H9 (cell line): ENCODE results near the gene ELOVL2. TPM values are rescaled to one million over a fixed set of nuclear protein-coding genes. Genes with fewer than 3 reads are reported as not detected.

Experiments used
- DNase-seq: peaks from one replicate; pipeline ENCODE4 v3.0.0-alpha.2; 2017
- H2AFZ ChIP-seq: one replicate; pipeline ENCODE4 v1.6.1; 2013; ENCODE audit warnings: mild to moderate bottlenecking, low read length, control low read depth, moderate library complexity
- H2AK5ac ChIP-seq: 2 replicates; pipeline ENCODE4 v1.6.1; 2013; ENCODE audit warnings: low read length, control low read depth, mixed read lengths; ENCODE audit not compliant: insufficient read length
- H2BK120ac ChIP-seq: one replicate; pipeline ENCODE4 v1.6.1; 2013; ENCODE audit warnings: low read depth, mild to moderate bottlenecking, low read length, control low read depth, inconsistent platforms; ENCODE audit not compliant: poor library complexity, severe bottlenecking
- H2BK12ac ChIP-seq: 2 replicates; pipeline ENCODE4 v1.6.1; 2013; ENCODE audit warnings: low read length, control low read depth, mixed read lengths, low read depth; ENCODE audit not compliant: insufficient read length
- H2BK15ac ChIP-seq: 2 replicates; pipeline ENCODE4 v1.6.1; 2013; ENCODE audit warnings: low read depth, low read length, control low read depth
- H2BK20ac ChIP-seq: one replicate; pipeline ENCODE4 v1.6.1; 2013; ENCODE audit warnings: low read depth, mild to moderate bottlenecking, low read length, control low read depth, inconsistent platforms; ENCODE audit not compliant: poor library complexity, severe bottlenecking
- H2BK5ac ChIP-seq: 2 replicates; pipeline ENCODE4 v1.6.1; 2013; ENCODE audit warnings: low read length, control low read depth, mixed read lengths; ENCODE audit not compliant: insufficient read length
- H3K14ac ChIP-seq: 2 replicates; pipeline ENCODE4 v1.6.1; 2013; ENCODE audit warnings: low read length, control low read depth; ENCODE audit not compliant: insufficient read depth
- H3K18ac ChIP-seq: 2 replicates; pipeline ENCODE4 v1.6.1; 2013; ENCODE audit warnings: low read depth, mild to moderate bottlenecking, mixed read lengths, low read length, control low read depth; ENCODE audit not compliant: insufficient read length
- H3K23ac ChIP-seq: 2 replicates; pipeline ENCODE4 v1.6.1; 2013; ENCODE audit warnings: low read length, control low read depth, mixed read lengths, low read depth; ENCODE audit not compliant: insufficient read length
- H3K23me2 ChIP-seq: 2 replicates; pipeline ENCODE4 v1.6.1; 2013; ENCODE audit warnings: low read depth, mild to moderate bottlenecking, mixed read lengths, low read length, control low read depth; ENCODE audit not compliant: insufficient read length, poor library complexity, severe bottlenecking
- H3K27ac ChIP-seq: 2 replicates; pipeline ENCODE4 v1.5.1; 2013; ENCODE audit warnings: low read length, control low read depth, mixed read lengths, low read depth; ENCODE audit not compliant: insufficient read length
- H3K27me3 ChIP-seq: 2 replicates; pipeline ENCODE4 v1.6.1; 2013; ENCODE audit warnings: low read length, control low read depth, inconsistent platforms; ENCODE audit not compliant: insufficient read depth
- H3K4ac ChIP-seq: 2 replicates; pipeline ENCODE4 v1.6.1; 2013; ENCODE audit warnings: low read depth, mild to moderate bottlenecking, control low read depth, inconsistent platforms, low read length, moderate library complexity
- H3K4me1 ChIP-seq: 2 replicates; pipeline ENCODE4 v1.6.1; 2013; ENCODE audit warnings: low read length, control low read depth, inconsistent platforms; ENCODE audit not compliant: insufficient read depth
- H3K4me2 ChIP-seq: 2 replicates; pipeline ENCODE4 v1.6.1; 2013; ENCODE audit warnings: low read length, control low read depth, mixed read lengths; ENCODE audit not compliant: insufficient read length, insufficient read depth
- H3K56ac ChIP-seq: 2 replicates; pipeline ENCODE4 v1.6.1; 2013; ENCODE audit warnings: low read depth, mild to moderate bottlenecking, mixed read lengths, low read length, control low read depth; ENCODE audit not compliant: insufficient read length
- H3K79me1 ChIP-seq: 2 replicates; pipeline ENCODE4 v1.6.1; 2013; ENCODE audit warnings: low read depth, mild to moderate bottlenecking, moderate library complexity, low read length, control low read depth, inconsistent platforms; ENCODE audit not compliant: insufficient read depth, poor library complexity, severe bottlenecking
- H3K79me2 ChIP-seq: 2 replicates; pipeline ENCODE4 v1.6.1; 2013; ENCODE audit warnings: low read length, control low read depth, inconsistent platforms; ENCODE audit not compliant: insufficient read depth
- H3K9ac ChIP-seq: 2 replicates; pipeline ENCODE4 v1.6.1; 2013; ENCODE audit warnings: low read length, control low read depth, mixed read lengths; ENCODE audit not compliant: insufficient read length; ENCODE audit errors: extremely low read depth
- H3K9me3 ChIP-seq: one replicate; pipeline ENCODE4 v1.6.1; 2013; ENCODE audit warnings: low read depth, low read length, inconsistent platforms; ENCODE audit not compliant: control insufficient read depth
- H3T11ph ChIP-seq: one replicate; pipeline ENCODE4 v1.6.1; 2013; ENCODE audit warnings: mild to moderate bottlenecking, low read length, control low read depth, inconsistent platforms
- H4K20me1 ChIP-seq: one replicate; pipeline ENCODE4 v1.6.1; 2013; ENCODE audit not compliant: control insufficient read depth, insufficient read length, insufficient read depth
- H4K5ac ChIP-seq: 2 replicates; pipeline ENCODE4 v1.6.1; 2013; ENCODE audit warnings: low read depth, mild to moderate bottlenecking, mixed read lengths, low read length, control low read depth; ENCODE audit not compliant: insufficient read length
- H4K8ac ChIP-seq: replicated peaks from 2 replicates; pipeline ENCODE4 v1.6.1; 2013; ENCODE audit warnings: low read length, control low read depth, mixed read lengths, low read depth; ENCODE audit not compliant: insufficient read length
- H4K91ac ChIP-seq: 2 replicates; pipeline ENCODE4 v1.6.1; 2013; ENCODE audit warnings: low read depth, mild to moderate bottlenecking, moderate library complexity, mixed read lengths, low read length, control low read depth; ENCODE audit not compliant: insufficient read length
- H3K27ac Mint-ChIP-seq, 3 experiments: 2 replicates in 2 of 3; 3 replicates in 1 of 3; pipeline ENCODE4 v1.8.0; 2020 to 2021; ENCODE audit warnings: mixed read lengths in 3 of 3, mild to moderate bottlenecking in 1 of 3, moderate library complexity in 1 of 3
- H3K27me3 Mint-ChIP-seq: 2 replicates; pipeline ENCODE4 v1.8.0; 2021; ENCODE audit warnings: low read depth, mild to moderate bottlenecking, moderate library complexity, mixed read lengths
- H3K36me3 Mint-ChIP-seq, 3 experiments: 2 replicates in 2 of 3; 3 replicates in 1 of 3; pipeline ENCODE4 v1.8.0; 2020 to 2021; ENCODE audit warnings: low read depth in 3 of 3, mixed read lengths in 3 of 3; ENCODE audit not compliant: insufficient read depth in 1 of 3
- H3K4me1 Mint-ChIP-seq, 2 experiments: 2 replicates each; pipeline ENCODE4 v1.8.0; 2020; ENCODE audit warnings: mixed read lengths in 2 of 2
- H3K4me3 Mint-ChIP-seq, 2 experiments: 2 replicates in 1 of 2; 3 replicates in 1 of 2; pipeline ENCODE4 v1.8.0; 2020 to 2021; ENCODE audit warnings: mild to moderate bottlenecking in 2 of 2, mixed read lengths in 2 of 2, moderate library complexity in 1 of 2
- H3K9me3 Mint-ChIP-seq, 2 experiments: 2 replicates in 1 of 2; 3 replicates in 1 of 2; pipeline ENCODE4 v1.8.0; 2020; ENCODE audit warnings: mild to moderate bottlenecking in 2 of 2, mixed read lengths in 2 of 2, moderate library complexity in 1 of 2
- WGBS: extraction: QIAGEN DNeasy Blood & Tissue Kit; methylation state at CpG from one replicate; pipeline ENCODE4 v1.1.7; 2013; ENCODE audit warnings: missing lambda C conversion rate, low lambda C conversion rate, mixed read lengths; ENCODE audit not compliant: insufficient read length; ENCODE audit errors: extremely low coverage; 5-methylcytosine and 5-hydroxymethylcytosine counted together
- total RNA-seq: library from RNA; stranded (reverse); gene quantifications from 2 replicates; pipeline ENCODE4 v1.2.1, GENCODE V29; 2021
- TF ChIP-seq, protein P1 (sequence below): fragments of 200-600 bp; sonication (generic); conservative IDR thresholded peaks from 3 replicates; pipeline ENCODE4 v1.8.0; 2021; ENCODE audit warnings: antibody characterized with exemption, mild to moderate bottlenecking

ELOVL2 gene
- total RNA-seq, 1 experiment from 2014 or later: 0.57 TPM

DNA sequence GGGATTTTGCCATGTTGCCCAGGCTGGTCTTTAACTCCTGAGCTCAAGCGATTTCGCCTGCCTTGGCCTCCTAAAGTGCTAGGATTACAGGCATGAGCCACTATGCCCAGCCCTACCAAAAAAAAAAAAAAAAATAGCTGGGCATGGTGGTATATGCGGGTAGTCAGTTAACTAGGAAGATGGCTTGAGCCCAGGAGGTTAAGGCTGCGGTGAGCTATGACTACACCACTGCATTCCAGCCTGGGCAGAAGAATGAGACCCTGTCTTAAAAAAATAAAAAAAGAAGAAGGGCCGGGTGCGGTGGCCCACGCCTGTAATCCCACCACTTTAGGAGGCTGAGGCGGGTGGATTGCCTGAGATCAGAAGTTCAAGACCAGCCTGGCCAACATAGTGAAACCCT, 50.2 kb downstream of the ELOVL2 start:
- Histone ChIP-seq H3K9ac (no peak overlapping the region), H3K56ac (no peak overlapping the region), H3K4ac (no peak overlapping the region), H4K8ac (no peak overlapping the region), H2BK120ac (no peak overlapping the region), H2AFZ (no peak overlapping the region), H3K27me3 (no peaks in the 10 kb centered on the region), H4K5ac (no peak overlapping the region), H4K20me1 (no peaks in the 10 kb centered on the region), H2BK20ac (no peak overlapping the region), H2BK15ac (no peak overlapping the region), H3K9me3 (no peaks in the 10 kb centered on the region), H2AK5ac (no peak overlapping the region), H2BK12ac (no peak overlapping the region), H3K14ac (no peak overlapping the region), H3K18ac (no peak overlapping the region), H4K91ac (no peak overlapping the region), H3K23ac (no peak overlapping the region), H3K27ac (no peak overlapping the region), H3K79me2 (no peaks in the 10 kb centered on the region), H3K4me2 (no peak overlapping the region), H3K79me1 (no peaks in the 10 kb centered on the region), H2BK5ac (no peak overlapping the region), H3T11ph (no peak overlapping the region), H3K4me1 (peaks cover 8% of the 10 kb centered on the region; the same call in 1 of the 2 replicates), H3K23me2 (no peaks in the 10 kb centered on the region)
- no CpG with 5 or more reads among the region's 8 CpGs for WGBS
- Mint-ChIP-seq H3K27ac (no peak overlapping the region), H3K9me3 (no peaks in the 10 kb centered on the region), H3K4me3 (no peak overlapping the region), H3K27me3 (peaks cover 2% of the 10 kb centered on the region), H3K4me1 (peaks cover 26 to 32% of the 10 kb centered on the region in 2 experiments), H3K36me3 (no peaks in the 10 kb centered on the region)
- DNase-seq: no peak
- TF ChIP-seq, protein P1, sequence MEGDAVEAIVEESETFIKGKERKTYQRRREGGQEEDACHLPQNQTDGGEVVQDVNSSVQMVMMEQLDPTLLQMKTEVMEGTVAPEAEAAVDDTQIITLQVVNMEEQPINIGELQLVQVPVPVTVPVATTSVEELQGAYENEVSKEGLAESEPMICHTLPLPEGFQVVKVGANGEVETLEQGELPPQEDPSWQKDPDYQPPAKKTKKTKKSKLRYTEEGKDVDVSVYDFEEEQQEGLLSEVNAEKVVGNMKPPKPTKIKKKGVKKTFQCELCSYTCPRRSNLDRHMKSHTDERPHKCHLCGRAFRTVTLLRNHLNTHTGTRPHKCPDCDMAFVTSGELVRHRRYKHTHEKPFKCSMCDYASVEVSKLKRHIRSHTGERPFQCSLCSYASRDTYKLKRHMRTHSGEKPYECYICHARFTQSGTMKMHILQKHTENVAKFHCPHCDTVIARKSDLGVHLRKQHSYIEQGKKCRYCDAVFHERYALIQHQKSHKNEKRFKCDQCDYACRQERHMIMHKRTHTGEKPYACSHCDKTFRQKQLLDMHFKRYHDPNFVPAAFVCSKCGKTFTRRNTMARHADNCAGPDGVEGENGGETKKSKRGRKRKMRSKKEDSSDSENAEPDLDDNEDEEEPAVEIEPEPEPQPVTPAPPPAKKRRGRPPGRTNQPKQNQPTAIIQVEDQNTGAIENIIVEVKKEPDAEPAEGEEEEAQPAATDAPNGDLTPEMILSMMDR: no peak
